GM12873 (cell line): ENCODE measurements around the gene CLBA1.

Source experiments
- TF ChIP-seq, protein P1 (sequence below): IDR thresholded peaks from 2 replicates; pipeline ENCODE4 v1.5.1; 2012; ENCODE audit warnings: low read depth, mild to moderate bottlenecking, moderate library complexity, low read length, control low read depth; ENCODE audit not compliant: insufficient read depth; ENCODE audit errors: missing control alignments

Gene CLBA1

GRCh38 chr14:104993808-104994591 lies 8.4 kb downstream of the CLBA1 start:
- TF ChIP-seq, protein P1, sequence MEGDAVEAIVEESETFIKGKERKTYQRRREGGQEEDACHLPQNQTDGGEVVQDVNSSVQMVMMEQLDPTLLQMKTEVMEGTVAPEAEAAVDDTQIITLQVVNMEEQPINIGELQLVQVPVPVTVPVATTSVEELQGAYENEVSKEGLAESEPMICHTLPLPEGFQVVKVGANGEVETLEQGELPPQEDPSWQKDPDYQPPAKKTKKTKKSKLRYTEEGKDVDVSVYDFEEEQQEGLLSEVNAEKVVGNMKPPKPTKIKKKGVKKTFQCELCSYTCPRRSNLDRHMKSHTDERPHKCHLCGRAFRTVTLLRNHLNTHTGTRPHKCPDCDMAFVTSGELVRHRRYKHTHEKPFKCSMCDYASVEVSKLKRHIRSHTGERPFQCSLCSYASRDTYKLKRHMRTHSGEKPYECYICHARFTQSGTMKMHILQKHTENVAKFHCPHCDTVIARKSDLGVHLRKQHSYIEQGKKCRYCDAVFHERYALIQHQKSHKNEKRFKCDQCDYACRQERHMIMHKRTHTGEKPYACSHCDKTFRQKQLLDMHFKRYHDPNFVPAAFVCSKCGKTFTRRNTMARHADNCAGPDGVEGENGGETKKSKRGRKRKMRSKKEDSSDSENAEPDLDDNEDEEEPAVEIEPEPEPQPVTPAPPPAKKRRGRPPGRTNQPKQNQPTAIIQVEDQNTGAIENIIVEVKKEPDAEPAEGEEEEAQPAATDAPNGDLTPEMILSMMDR: no peak

DNA sequence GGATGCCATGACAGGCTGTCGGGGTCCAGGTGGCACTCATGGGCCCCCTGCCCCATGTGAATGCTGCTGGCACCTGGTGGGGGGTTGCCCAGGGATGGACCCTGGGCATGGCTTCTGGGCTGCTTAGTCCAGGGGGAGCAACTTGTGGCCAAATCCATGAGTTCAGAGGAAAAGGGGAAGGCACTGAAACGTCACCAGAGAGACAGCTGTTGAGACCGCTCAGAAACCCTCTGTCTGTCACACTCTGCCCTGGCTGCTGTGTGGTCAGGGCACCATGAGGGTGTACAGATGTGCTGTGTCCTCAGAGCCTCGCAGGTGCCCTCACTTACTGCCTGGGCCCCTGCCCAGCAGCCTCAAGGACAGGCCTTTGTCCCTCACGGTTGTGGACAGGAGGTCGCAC lies 9.4 kb downstream of the CLBA1 start:
- TF ChIP-seq, protein P1: no peak

DNA sequence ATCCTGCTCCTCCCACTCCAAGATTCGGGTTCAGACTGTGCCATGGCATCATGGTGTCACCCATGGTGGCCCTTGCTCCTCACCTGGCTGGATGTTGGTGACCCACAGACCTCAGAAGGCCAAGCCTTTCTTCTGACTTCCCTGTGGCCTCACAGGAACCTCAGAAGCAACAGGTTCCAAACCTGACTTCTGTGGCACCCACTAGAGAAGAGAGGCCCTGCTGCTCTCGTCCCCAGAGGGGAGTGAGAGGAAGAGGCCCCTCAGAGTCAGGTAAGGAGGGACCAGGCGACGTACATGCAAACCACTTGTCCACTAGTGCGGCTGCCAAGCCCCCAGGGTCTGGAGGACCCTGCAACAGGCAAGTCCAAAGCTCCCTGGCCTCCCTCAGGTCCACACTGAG lies 10.4 kb downstream of the CLBA1 start:
- TF ChIP-seq, protein P1: no peak

DNA sequence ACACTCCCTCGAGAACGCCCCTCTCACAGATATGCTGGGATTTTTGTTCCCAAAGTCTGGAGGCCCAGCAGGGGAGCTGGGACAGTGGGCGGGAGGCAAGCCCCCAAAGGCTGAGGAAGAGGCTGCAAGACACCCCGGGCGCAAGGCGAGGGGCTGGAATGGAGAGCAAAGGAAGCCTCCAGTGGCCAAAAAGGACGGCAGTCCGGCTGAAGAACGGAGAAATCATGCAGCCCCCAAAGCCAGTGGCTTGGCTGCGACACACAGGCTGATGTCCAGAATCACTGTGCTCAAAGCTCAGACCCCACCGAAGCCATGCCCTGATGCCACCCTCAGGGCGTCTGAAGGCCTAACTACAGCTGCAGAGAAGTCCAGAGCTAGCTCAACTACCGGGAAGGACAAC lies 10.9 kb downstream of the CLBA1 start:
- TF ChIP-seq, protein P1: no peak

- TF ChIP-seq, protein P1: no peak
Observed at GRCh38 chr14:104998801-104999200, 13.2 kb downstream of the CLBA1 start.

- TF ChIP-seq, protein P1: no peak
Observed at GRCh38 chr14:104999361-104999760, 13.8 kb downstream of the CLBA1 start.

- TF ChIP-seq, protein P1: no peak
Observed at GRCh38 chr14:105005329-105005928, 19.8 kb downstream of the CLBA1 start.
